NT2/D1 (cell line): ENCODE measurements around the gene FXYD3.

ENCODE experiments used
- SUZ12 ChIP-seq: IDR thresholded peaks from 2 replicates; pipeline ENCODE4 v1.6.1; 2011; ENCODE audit not compliant: insufficient read length, insufficient read depth; ENCODE audit errors: extremely low read depth
- YY1 ChIP-seq: IDR thresholded peaks from 2 replicates; pipeline ENCODE4 v1.6.1; 2011; ENCODE audit not compliant: insufficient read length, insufficient read depth
- ZNF274 ChIP-seq: IDR thresholded peaks from 2 replicates; pipeline ENCODE4 v1.6.1; 2011; ENCODE audit warnings: mild to moderate bottlenecking, low read depth, low read length

- TF ChIP-seq ZNF274 (no peak), YY1 (no peak), SUZ12 (no peak)
These were observed 8.1 kb upstream of the FXYD3 start for GRCh38 chr19:35107545-35107944.
